Naive thymus-derived CD4-positive, alpha-beta T cell (primary cell): Measurements from ENCODE around the gene PRKCB. TPM values are rescaled to one million over a fixed set of nuclear protein-coding genes. Genes with fewer than 3 reads are reported as not detected.
"Not testable (repeated sequence)": the region's sequence is repeated elsewhere in the genome, so short reads cannot be mapped to it uniquely, and the experiment has no call there.

Source experiments
- ATAC-seq: fragments of 150-1000 bp; cut with Tn5 transposase; 2 replicates; pipeline ENCODE4 v1.10.0; 2021; ENCODE audit warnings: mild to moderate bottlenecking, moderate library complexity
- CTCF ChIA-PET: fragments of 350-600 bp; sonication (Branson Sonifier 250); formaldehyde crosslinking; loops from one replicate; lab custom pipeline; 2021; ENCODE audit warnings: antibody characterized with exemption; lab: Charles Lee
- POLR2A ChIA-PET: fragments of 350-600 bp; sonication (Branson Sonifier 250); formaldehyde crosslinking; loops from one replicate; lab custom pipeline; 2021; ENCODE audit warnings: antibody characterized with exemption, inconsistent platforms; lab: Charles Lee
- DNase-seq, 9 donors: peaks; one replicate each; pipeline versions ENCODE4 v3.0.0 to v3.0.0-alpha.2; 2020 to 2022; ENCODE audit warnings: mixed read lengths in 1 of 9
- H3K27ac ChIP-seq: one replicate; pipeline ENCODE4 v1.7.0; 2013; ENCODE audit warnings: mild to moderate bottlenecking, low read depth, low read length, moderate library complexity
- H3K27me3 ChIP-seq, 2 donors: one replicate each; pipeline ENCODE4 v1.7.0; 2013; ENCODE audit warnings: low read length in 2 of 2, mild to moderate bottlenecking in 2 of 2, moderate library complexity in 2 of 2; ENCODE audit not compliant: control insufficient read depth in 2 of 2, insufficient read depth in 2 of 2
- H3K36me3 ChIP-seq, 3 experiments: 1 replicate in 2 of 3; 2 replicates in 1 of 3; pipeline ENCODE4 v1.7.0; 2013; ENCODE audit warnings: low read length in 3 of 3, mild to moderate bottlenecking in 3 of 3, moderate library complexity in 1 of 3; ENCODE audit not compliant: insufficient read depth in 3 of 3, control insufficient read depth in 2 of 3
- H3K4me1 ChIP-seq, 2 donors: one replicate each; pipeline ENCODE4 v1.7.0; 2013; ENCODE audit warnings: low read length in 2 of 2, mild to moderate bottlenecking in 2 of 2, moderate library complexity in 1 of 2; ENCODE audit not compliant: control insufficient read depth in 2 of 2, insufficient read depth in 2 of 2
- H3K4me3 ChIP-seq: 2 replicates; pipeline ENCODE4 v1.7.0; 2013; ENCODE audit warnings: mild to moderate bottlenecking, low read length
- H3K9me3 ChIP-seq, 3 experiments: 1 replicate in 2 of 3; 2 replicates in 1 of 3; pipeline ENCODE4 v1.7.0; 2013; ENCODE audit warnings: low read length in 3 of 3; ENCODE audit not compliant: control insufficient read depth in 2 of 3
- H3K27ac Mint-ChIP-seq, 9 donors: one replicate each; pipeline ENCODE4 v1.8.0; 2020 to 2022; ENCODE audit warnings: mixed read lengths in 9 of 9, mild to moderate bottlenecking in 8 of 9, moderate library complexity in 5 of 9, inconsistent platforms in 2 of 9
- H3K27me3 Mint-ChIP-seq, 5 donors: one replicate each; pipeline ENCODE4 v1.8.0; 2021 to 2022; ENCODE audit warnings: mixed read lengths in 5 of 5, mild to moderate bottlenecking in 1 of 5
- H3K36me3 Mint-ChIP-seq, 5 donors: one replicate each; pipeline ENCODE4 v1.8.0; 2020 to 2022; ENCODE audit warnings: mixed read lengths in 5 of 5, mild to moderate bottlenecking in 3 of 5, inconsistent platforms in 1 of 5
- H3K4me1 Mint-ChIP-seq, 7 donors: one replicate each; pipeline ENCODE4 v1.8.0; 2020 to 2022; ENCODE audit warnings: mixed read lengths in 7 of 7, mild to moderate bottlenecking in 3 of 7, inconsistent platforms in 1 of 7
- H3K4me3 Mint-ChIP-seq, 10 donors: one replicate each; pipeline ENCODE4 v1.8.0; 2020 to 2022; ENCODE audit warnings: mild to moderate bottlenecking in 10 of 10, mixed read lengths in 10 of 10, moderate library complexity in 6 of 10, inconsistent platforms in 2 of 10
- H3K9me3 Mint-ChIP-seq, 11 donors: one replicate each; pipeline ENCODE4 v1.8.0; 2020 to 2022; ENCODE audit warnings: mixed read lengths in 11 of 11, mild to moderate bottlenecking in 4 of 11, inconsistent platforms in 1 of 11, moderate library complexity in 1 of 11
- intact Hi-C, 2 donors: fragments of 100-400 bp; cut with micrococcal nuclease; formaldehyde crosslinking; loops; one replicate each; pipeline ENCODE4 v1.15.1; 2023
- polyA plus RNA-seq, 2 donors: library from polyadenylated mRNA; unstranded; fragments of 300-500 nt; fragmentation: Illumina TruSeq; gene quantifications; one replicate each; pipeline ENCODE4 v1.2.3, GENCODE V29; 2021
- total RNA-seq, 6 experiments: library from RNA in 5 of 6; stranded (reverse) in 5 of 6; gene quantifications; 1 replicate in 5 of 6; 2 replicates in 1 of 6; pipeline ENCODE4 v1.2.3 and lab custom pipeline; 2021 to 2026

The PRKCB gene
- total and polyA plus RNA-seq, 7 experiments from 2014 or later, result 32.4 to 180 (median 72.9) TPM

DNA sequence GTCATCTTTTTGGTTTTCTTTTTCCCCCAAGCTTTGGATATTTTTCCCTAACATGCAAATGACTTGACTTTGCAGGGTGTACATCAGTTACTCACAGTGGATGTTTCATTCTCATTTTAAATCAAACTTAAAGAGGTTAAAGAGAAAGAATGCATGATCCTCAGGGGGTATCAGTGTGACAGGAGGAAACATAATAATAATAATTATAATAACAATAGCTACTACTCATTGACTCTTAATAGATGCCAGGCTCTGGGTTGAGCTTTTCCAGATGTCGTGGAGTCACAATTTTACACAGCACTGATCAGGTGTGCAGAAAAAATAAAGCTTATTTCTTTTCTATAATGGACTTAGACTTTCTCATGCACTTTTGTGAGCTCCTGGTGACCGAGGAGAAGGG, 263.1 kb downstream of the PRKCB start:
- DNase-seq (no peak), ATAC-seq (no peak)
- H3K27ac ChIP-seq, result no peak overlapping the region
- peak overlapping the region in 1 of 9 donors; percentile 13 for H3K27ac Mint-ChIP-seq
- peaks cover 0 to 33% (median 14%) of the 10 kb centered on the region in 3 experiments for H3K36me3 ChIP-seq
- H3K36me3 Mint-ChIP-seq, result peaks cover 18 to 75% (median 42%) of the 10 kb centered on the region in 5 donors
- no peak overlapping the region for H3K4me3 Mint-ChIP-seq
- intact Hi-C loops, result no loop called here
- H3K4me3 ChIP-seq, result no peak overlapping the region
- H3K9me3 Mint-ChIP-seq, result no peaks in the 10 kb centered on the region
- no peaks in the 10 kb centered on the region for H3K4me1 ChIP-seq
- CTCF ChIA-PET, result interaction anchor here (0.6 to 1.2 kb wide), 2 partner anchors 58 to 154 kb away, joined by 3 to 4 read pairs; no protein-coding TSS in a partner anchor
- no peaks in the 10 kb centered on the region for H3K27me3 Mint-ChIP-seq
- POLR2A ChIA-PET, result no interaction called here
- H3K9me3 ChIP-seq, result no peaks in the 10 kb centered on the region
- no peaks in the 10 kb centered on the region for H3K27me3 ChIP-seq
- H3K4me1 Mint-ChIP-seq, result peaks cover 0 to 9% (median 4%) of the 10 kb centered on the region in 7 donors

DNA sequence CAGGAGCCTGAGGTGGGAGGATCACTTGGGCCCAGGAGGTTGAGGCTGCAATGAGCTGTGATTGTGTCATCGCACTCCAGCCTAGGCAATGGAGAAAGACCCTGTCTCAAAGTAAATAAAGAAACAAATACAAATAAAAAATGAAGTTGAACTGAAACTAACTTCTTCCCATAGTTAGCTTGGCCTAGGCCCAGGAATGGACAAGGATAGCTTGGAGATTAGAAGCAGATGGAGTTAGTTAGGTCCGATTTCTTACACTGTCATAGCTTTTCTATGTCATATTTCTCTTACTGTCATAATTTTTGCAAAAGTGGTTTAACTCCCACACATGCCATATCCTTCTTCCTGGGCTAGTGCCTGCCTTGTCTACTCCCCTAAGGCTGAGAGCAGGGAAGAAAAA, 265.6 kb downstream of the PRKCB start:
- intact Hi-C loops, result no loop called here
- Mint-ChIP-seq H3K27me3 (no peaks in the 10 kb centered on the region), H3K4me1 (peaks cover 0 to 15% (median 4%) of the 10 kb centered on the region in 7 donors), H3K36me3 (peaks cover 14 to 68% (median 36%) of the 10 kb centered on the region in 5 donors), H3K9me3 (peaks cover 0 to 7% (median 4%) of the 10 kb centered on the region in 11 donors), H3K27ac (peak overlapping the region in 2 of 9 donors; percentile 15 to 51), H3K4me3 (no peak overlapping the region)
- POLR2A ChIA-PET, result no interaction called here
- no peak for DNase-seq
- no peaks in the 10 kb centered on the region for H3K27me3 ChIP-seq
- H3K36me3 ChIP-seq, result peaks cover 0 to 13% (median 0%) of the 10 kb centered on the region in 3 experiments
- CTCF ChIA-PET, result interaction anchor here (0.6 kb wide), 1 partner anchor 985 kb away, joined by 4 read pairs; no protein-coding TSS in a partner anchor
- no peak for ATAC-seq
- no peak overlapping the region for H3K27ac ChIP-seq
- no peaks in the 10 kb centered on the region for H3K4me1 ChIP-seq
- no peak overlapping the region for H3K4me3 ChIP-seq
- no peaks in the 10 kb centered on the region for H3K9me3 ChIP-seq

DNA sequence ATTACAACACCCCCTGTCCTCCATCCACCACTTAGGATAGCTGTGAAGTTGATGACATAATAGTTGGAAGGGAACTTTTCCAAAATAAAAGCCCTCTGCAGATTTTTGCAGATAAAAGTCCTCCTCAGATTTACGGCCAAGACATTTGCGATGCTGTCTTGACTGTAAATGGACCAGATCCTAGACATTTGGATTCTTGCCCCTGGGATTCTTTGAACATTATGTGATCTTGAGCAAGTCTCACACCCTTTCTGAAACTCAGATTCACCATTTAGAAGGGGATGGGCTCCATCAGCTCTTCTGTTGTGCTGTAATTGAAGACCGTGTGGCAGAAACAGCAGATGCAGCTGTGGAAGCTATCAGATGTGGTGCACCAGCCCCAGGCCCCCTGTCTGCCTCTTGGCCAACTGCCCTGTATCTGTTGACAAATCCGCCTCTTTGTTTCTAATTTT, 266.5 kb downstream of the PRKCB start:
- peaks cover 0 to 7% (median 4%) of the 10 kb centered on the region in 11 donors for H3K9me3 Mint-ChIP-seq
- Histone ChIP-seq H3K4me1 (no peaks in the 10 kb centered on the region), H3K9me3 (no peaks in the 10 kb centered on the region), H3K36me3 (peaks cover 0 to 13% (median 0%) of the 10 kb centered on the region in 3 experiments), H3K27me3 (no peaks in the 10 kb centered on the region), H3K4me3 (no peak overlapping the region), H3K27ac (peak overlapping the region; percentile 29)
- H3K4me3 Mint-ChIP-seq, result no peak overlapping the region
- peaks cover 14 to 71% (median 39%) of the 10 kb centered on the region in 5 donors for H3K36me3 Mint-ChIP-seq
- H3K27ac Mint-ChIP-seq, result peak overlapping the region in 2 of 9 donors; percentile 20 to 65
- DNase-seq (no peak), ATAC-seq (no peak)
- ChIA-PET POLR2A (no interaction called here), CTCF (no interaction called here)
- no peaks in the 10 kb centered on the region for H3K27me3 Mint-ChIP-seq
- intact Hi-C loops, result no loop called here
- H3K4me1 Mint-ChIP-seq, result peaks cover 0 to 12% (median 4%) of the 10 kb centered on the region in 7 donors

DNA sequence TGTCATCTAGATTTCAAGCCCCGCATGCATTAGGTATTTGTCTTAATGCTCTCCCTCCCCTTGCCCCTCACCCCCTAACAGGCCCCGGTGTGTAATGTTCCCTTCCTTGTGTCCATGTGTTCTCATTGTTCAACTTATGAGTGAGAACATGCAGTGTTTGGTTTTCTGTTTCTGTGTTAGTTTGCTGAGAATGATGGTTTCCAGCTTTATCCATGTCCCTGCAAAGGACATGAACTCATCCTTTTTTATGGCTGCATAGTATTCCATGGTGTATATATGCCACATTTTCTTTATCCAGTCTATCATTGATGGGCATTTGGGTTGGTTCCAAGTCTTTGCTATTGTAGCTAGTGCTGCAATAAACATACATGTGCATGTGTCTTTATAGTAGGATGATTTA, 269.7 kb downstream of the PRKCB start:
- H3K27ac ChIP-seq, intact Hi-C loops, DNase-seq, H3K27me3 Mint-ChIP-seq, CTCF ChIA-PET, POLR2A ChIA-PET, H3K9me3 Mint-ChIP-seq, H3K27ac Mint-ChIP-seq, H3K4me3 Mint-ChIP-seq, H3K4me3 ChIP-seq, H3K27me3 ChIP-seq, H3K4me1 Mint-ChIP-seq, ATAC-seq, H3K4me1 ChIP-seq, H3K36me3 ChIP-seq, H3K9me3 ChIP-seq: not testable (repeated sequence)
- peaks cover 7 to 50% (median 25%) of the 10 kb centered on the region in 5 donors for H3K36me3 Mint-ChIP-seq

DNA sequence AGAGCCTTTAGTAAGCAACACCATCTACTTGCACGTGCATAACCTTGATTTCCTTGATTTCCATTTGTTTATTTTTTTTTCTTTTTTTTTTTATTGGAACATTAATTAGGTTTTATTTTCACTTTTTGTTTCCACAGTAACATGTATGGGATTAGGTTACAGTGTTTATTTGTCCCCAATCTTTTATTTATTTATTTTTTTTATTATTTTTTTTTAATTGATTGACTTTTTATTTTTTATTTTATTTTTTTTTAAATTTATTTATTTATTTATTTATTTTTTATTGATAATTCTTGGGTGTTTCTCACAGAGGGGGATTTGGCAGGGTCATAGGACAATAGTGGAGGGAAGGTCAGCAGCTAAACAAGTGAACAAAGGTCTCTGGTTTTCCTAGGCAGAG, 272.3 kb downstream of the PRKCB start:
- CTCF ChIA-PET, H3K27me3 Mint-ChIP-seq, H3K27me3 ChIP-seq, DNase-seq, H3K9me3 ChIP-seq, intact Hi-C loops, H3K4me3 ChIP-seq, H3K4me1 ChIP-seq, H3K27ac ChIP-seq, POLR2A ChIA-PET, ATAC-seq, H3K9me3 Mint-ChIP-seq, H3K4me1 Mint-ChIP-seq, H3K27ac Mint-ChIP-seq, H3K4me3 Mint-ChIP-seq: not testable (repeated sequence)
- H3K36me3 ChIP-seq, result peaks cover 0 to 17% (median 3%) of the 10 kb centered on the region in 3 experiments
- peaks cover 8 to 49% (median 29%) of the 10 kb centered on the region in 5 donors for H3K36me3 Mint-ChIP-seq

DNA sequence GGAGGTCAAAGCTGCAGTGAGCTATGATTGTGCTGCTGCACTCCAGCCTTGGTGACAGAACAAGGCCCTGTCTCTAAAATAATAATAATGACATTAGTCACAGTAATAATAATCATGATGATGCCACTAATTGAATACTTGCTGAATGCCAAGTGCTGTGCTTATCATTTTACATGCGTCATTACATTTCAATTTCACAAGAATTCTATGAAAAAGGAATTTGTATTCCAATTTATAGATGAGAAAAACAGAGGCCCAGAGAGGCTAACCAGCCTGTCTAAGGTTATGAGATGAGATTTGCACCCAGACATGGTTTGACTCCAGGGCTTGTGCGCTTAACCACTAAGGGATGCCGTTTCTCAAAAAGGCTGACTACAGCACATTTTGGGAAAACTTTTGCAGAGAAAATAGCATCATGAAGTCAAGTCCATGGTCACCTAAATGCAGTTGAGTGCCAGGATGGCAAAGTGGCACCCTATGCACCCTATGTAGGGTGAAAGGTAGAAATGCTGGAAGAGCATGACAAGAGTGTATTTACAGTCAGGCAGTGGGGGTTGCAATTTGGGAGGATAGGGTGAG, 276.0 kb downstream of the PRKCB start:
- ATAC-seq (no peak), DNase-seq (no peak)
- no peaks in the 10 kb centered on the region for H3K4me1 ChIP-seq
- CTCF ChIA-PET, result no interaction called here
- H3K27me3 ChIP-seq, result no peaks in the 10 kb centered on the region
- POLR2A ChIA-PET, result no interaction called here
- Mint-ChIP-seq H3K36me3 (peaks cover 9 to 49% (median 41%) of the 10 kb centered on the region in 5 donors), H3K27me3 (no peaks in the 10 kb centered on the region), H3K4me3 (no peak overlapping the region), H3K9me3 (peaks cover 0 to under 1% (median 0%) of the 10 kb centered on the region in 11 donors), H3K27ac (no peak overlapping the region), H3K4me1 (peaks cover 0 to 7% (median 0%) of the 10 kb centered on the region in 7 donors)
- no peak overlapping the region for H3K4me3 ChIP-seq
- H3K36me3 ChIP-seq, result peaks cover 3 to 26% (median 5%) of the 10 kb centered on the region in 3 experiments
- intact Hi-C loops, result no loop called here
- no peak overlapping the region for H3K27ac ChIP-seq
- H3K9me3 ChIP-seq, result no peaks in the 10 kb centered on the region
